RWPE2 (cell line): Measurements from ENCODE around the gene TARP.
"Not testable (repeated sequence)": the region's sequence is repeated elsewhere in the genome, so short reads cannot be mapped to it uniquely, and the experiment has no call there.

ENCODE experiments used
- ATAC-seq: fragments of 200-7000 bp; cut with Tn5 transposase; 3 replicates; pipeline ENCODE4 v1.9.1; 2021; ENCODE audit warnings: low read depth
- DNase-seq: peaks from one replicate; pipeline ENCODE4 v3.0.0-alpha.2; 2020; ENCODE audit warnings: low spot score
- H3K27ac ChIP-seq: fragments of 450-650 bp; 2 replicates; pipeline ENCODE4 v1.5.1; 2017; ENCODE audit warnings: mild to moderate bottlenecking; ENCODE audit not compliant: poor library complexity, severe bottlenecking
- H3K27me3 ChIP-seq: fragments of 250-450 bp; sonication (Bioruptor Pico); 2 replicates; pipeline ENCODE4 v1.5.1; 2021; ENCODE audit warnings: mild to moderate bottlenecking, moderate library complexity; ENCODE audit not compliant: insufficient read depth, poor library complexity, severe bottlenecking
- H3K36me3 ChIP-seq: fragments of 250-450 bp; sonication (Bioruptor Pico); 2 replicates; pipeline ENCODE4 v1.5.1; 2020; ENCODE audit warnings: low read depth, mild to moderate bottlenecking, moderate library complexity
- H3K4me1 ChIP-seq: fragments of 250-450 bp; sonication (Bioruptor Pico); 2 replicates; pipeline ENCODE4 v1.5.1; 2021; ENCODE audit warnings: mild to moderate bottlenecking, moderate library complexity; ENCODE audit not compliant: insufficient read depth, poor library complexity, severe bottlenecking
- H3K4me3 ChIP-seq: fragments of 250-450 bp; sonication (Bioruptor Pico); 2 replicates; pipeline ENCODE4 v1.5.1; 2021; ENCODE audit warnings: mild to moderate bottlenecking, moderate library complexity; ENCODE audit not compliant: severe bottlenecking
- H3K9me3 ChIP-seq: fragments of 250-450 bp; sonication (Bioruptor Pico); 2 replicates; pipeline ENCODE4 v1.5.1; 2021; ENCODE audit warnings: mild to moderate bottlenecking, moderate library complexity; ENCODE audit not compliant: severe bottlenecking
- TF ChIP-seq, protein P1 (sequence below): fragments of 450-650 bp; IDR thresholded peaks from one replicate; pipeline ENCODE4 v1.5.1; 2017; ENCODE audit warnings: mild to moderate bottlenecking, moderate library complexity; ENCODE audit not compliant: poor library complexity, severe bottlenecking

The TARP gene

GRCh38 chr7:38280707-38281106 is 7.3 kb upstream of the TARP start:
- no peak overlapping the region for H3K27ac ChIP-seq
- TF ChIP-seq, protein P1, sequence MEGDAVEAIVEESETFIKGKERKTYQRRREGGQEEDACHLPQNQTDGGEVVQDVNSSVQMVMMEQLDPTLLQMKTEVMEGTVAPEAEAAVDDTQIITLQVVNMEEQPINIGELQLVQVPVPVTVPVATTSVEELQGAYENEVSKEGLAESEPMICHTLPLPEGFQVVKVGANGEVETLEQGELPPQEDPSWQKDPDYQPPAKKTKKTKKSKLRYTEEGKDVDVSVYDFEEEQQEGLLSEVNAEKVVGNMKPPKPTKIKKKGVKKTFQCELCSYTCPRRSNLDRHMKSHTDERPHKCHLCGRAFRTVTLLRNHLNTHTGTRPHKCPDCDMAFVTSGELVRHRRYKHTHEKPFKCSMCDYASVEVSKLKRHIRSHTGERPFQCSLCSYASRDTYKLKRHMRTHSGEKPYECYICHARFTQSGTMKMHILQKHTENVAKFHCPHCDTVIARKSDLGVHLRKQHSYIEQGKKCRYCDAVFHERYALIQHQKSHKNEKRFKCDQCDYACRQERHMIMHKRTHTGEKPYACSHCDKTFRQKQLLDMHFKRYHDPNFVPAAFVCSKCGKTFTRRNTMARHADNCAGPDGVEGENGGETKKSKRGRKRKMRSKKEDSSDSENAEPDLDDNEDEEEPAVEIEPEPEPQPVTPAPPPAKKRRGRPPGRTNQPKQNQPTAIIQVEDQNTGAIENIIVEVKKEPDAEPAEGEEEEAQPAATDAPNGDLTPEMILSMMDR = no peak
- H3K4me3 ChIP-seq = no peak overlapping the region
- no peaks in the 10 kb centered on the region for H3K4me1 ChIP-seq
- H3K36me3 ChIP-seq = no peaks in the 10 kb centered on the region
- H3K27me3 ChIP-seq = no peaks in the 10 kb centered on the region
- no peak for DNase-seq
- no peaks in the 10 kb centered on the region for H3K9me3 ChIP-seq
- ATAC-seq = no peak

DNA sequence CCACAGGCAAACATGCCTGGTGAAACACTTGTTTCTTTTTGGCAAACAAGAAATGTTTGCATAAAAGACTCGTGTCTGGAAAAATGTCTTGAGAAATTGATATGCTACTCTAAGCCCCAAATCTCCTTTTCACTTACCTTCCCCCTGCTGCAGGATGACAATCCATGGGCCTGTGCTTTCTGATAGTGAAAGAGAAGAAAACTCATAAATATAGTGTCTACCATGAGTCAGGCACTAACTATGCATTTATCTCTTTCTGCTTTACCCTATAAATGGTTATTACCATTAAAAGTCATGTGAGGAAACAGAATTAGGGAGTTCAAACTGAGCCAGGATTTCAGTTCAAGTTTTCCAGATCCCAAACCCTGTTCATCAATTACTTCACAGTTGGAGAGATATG is 6.6 kb upstream of the TARP start:
- no peak for DNase-seq
- H3K4me3 ChIP-seq = no peak overlapping the region
- H3K36me3 ChIP-seq = no peaks in the 10 kb centered on the region
- no peaks in the 10 kb centered on the region for H3K4me1 ChIP-seq
- no peaks in the 10 kb centered on the region for H3K9me3 ChIP-seq
- TF ChIP-seq, protein P1 = no peak
- no peak overlapping the region for H3K27ac ChIP-seq
- no peaks in the 10 kb centered on the region for H3K27me3 ChIP-seq
- no peak for ATAC-seq

DNA sequence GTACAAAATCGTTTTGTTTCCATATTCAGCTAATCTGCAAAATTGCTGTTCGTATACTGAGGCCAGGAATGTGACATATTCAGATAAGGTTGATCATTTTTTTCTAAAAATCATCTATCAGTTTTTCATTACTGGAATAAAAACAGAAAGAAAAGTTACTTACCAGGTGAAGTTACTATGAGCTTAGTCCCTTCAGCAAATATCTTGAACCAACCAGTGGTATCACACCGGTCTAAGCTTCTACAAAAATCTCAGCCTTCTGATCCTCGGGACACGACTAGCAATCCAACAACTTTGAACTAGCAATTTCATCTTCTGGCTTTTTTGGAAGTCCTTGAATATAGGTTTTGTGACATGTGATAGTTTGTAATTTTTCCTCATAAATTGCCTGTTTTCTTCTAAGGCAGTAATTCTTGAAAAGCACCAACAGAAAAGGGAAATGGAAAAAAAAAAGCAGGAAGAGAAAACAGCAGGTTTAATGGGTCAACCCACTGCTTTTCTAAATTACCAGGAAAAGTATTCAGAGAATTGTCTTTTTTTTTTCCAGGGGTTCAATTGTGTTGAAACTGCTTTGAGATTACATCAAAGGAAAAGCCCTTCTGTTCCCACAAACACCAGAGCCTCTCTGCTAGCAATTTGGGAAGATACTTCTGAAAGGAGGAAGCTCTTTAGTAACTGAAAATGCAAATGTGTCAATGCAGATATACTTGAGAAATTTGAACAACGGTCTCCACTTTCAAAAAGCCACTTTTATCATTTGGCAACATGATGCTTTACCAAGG is 2.9 kb upstream of the TARP start:
- TF ChIP-seq, protein P1 = no peak
- no peak overlapping the region for H3K27ac ChIP-seq
- DNase-seq (no peak), ATAC-seq (no peak)
- H3K4me3 ChIP-seq = no peak overlapping the region
- no peaks in the 10 kb centered on the region for H3K4me1 ChIP-seq
- H3K27me3 ChIP-seq = no peaks in the 10 kb centered on the region
- no peaks in the 10 kb centered on the region for H3K9me3 ChIP-seq
- no peaks in the 10 kb centered on the region for H3K36me3 ChIP-seq

DNA sequence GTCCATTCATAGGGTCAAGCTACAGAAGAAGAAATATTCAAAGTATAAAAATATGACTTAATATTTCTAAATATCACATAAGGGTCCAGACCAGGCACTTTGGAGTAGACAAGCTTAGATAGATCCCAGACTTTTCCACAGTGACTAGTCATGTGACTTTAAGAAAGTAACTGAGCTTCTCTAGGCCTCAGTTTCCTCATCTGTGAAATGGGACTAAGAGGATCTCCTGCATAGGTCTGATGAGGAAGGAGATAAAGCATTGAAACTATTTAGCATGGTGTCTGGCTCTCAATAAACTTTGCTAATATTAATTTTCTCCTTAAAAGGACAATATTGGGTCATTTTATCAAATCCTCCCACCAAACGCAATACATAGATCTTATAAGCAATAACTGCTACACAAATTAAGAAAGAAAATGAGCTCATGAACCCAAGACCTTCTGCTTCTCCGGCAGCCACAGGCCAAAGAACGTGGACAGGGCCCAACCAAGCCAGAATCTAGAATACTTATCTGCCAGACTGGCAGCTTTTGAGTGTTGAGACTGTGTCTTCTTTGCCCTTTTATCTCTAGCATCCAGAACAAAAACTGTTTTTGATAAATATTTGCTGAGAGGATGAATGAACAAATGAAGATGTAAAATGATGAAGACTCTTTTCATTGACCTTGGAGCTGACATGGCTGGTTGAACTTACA is 1.6 kb upstream of the TARP start:
- Histone ChIP-seq H3K4me3 (no peak overlapping the region), H3K4me1 (no peaks in the 10 kb centered on the region), H3K27me3 (no peaks in the 10 kb centered on the region), H3K36me3 (no peaks in the 10 kb centered on the region), H3K27ac (no peak overlapping the region), H3K9me3 (no peaks in the 10 kb centered on the region)
- ATAC-seq (no peak), DNase-seq (no peak)
- TF ChIP-seq, protein P1 = no peak

GRCh38 chr7:38274486-38274885 is 1.1 kb upstream of the TARP start:
- Histone ChIP-seq H3K36me3 (no peaks in the 10 kb centered on the region), H3K9me3 (no peaks in the 10 kb centered on the region), H3K27ac (no peak overlapping the region), H3K4me1 (no peaks in the 10 kb centered on the region), H3K27me3 (no peaks in the 10 kb centered on the region), H3K4me3 (no peak overlapping the region)
- DNase-seq (no peak), ATAC-seq (no peak)
- TF ChIP-seq, protein P1 = no peak

GRCh38 chr7:38270405-38270804 is 3.0 kb downstream of the TARP start:
- not testable (repeated sequence) for ATAC-seq, H3K9me3 ChIP-seq

More at GRCh38 chr7:38270405-38270804, 3.0 kb downstream of the TARP start:
- H3K4me1 ChIP-seq, H3K4me3 ChIP-seq, H3K27me3 ChIP-seq, DNase-seq, H3K36me3 ChIP-seq, H3K27ac ChIP-seq: not testable (repeated sequence)
